Measurements from ENCODE around the gene ABR. TPM values are rescaled to one million over a fixed set of nuclear protein-coding genes. Genes with fewer than 3 reads are reported as not detected.

The ABR gene
- total and polyA plus RNA-seq, 2 donors from 2014 or later = 18.7 to 116 TPM

- Histone ChIP-seq H3K27ac (ENCODE audit: low read depth in 2 of 2, low read length in 2 of 2) (peak overlapping the region in 1 of 2 donors; percentile 67), H3K9me3 (ENCODE audit: control insufficient read depth in 2 of 3, insufficient read depth in 1 of 3, low read length in 3 of 3) (no peaks in the 10 kb centered on the region), H3K4me1 (ENCODE audit: control insufficient read depth in 2 of 3, insufficient read depth in 2 of 3, low read depth in 1 of 3, low read length in 3 of 3) (peaks cover 0 to 2% (median 0%) of the 10 kb centered on the region in 3 donors), H3K27me3 (ENCODE audit: control insufficient read depth, insufficient read depth, low read length) (no peaks in the 10 kb centered on the region), H3K4me3 (ENCODE audit: low read length in 3 of 3) (no peak overlapping the region), H3K36me3 (ENCODE audit: control insufficient read depth in 2 of 3, insufficient read depth in 3 of 3, low read length in 3 of 3) (no peaks in the 10 kb centered on the region), H3K9ac (ENCODE audit: low read length in 3 of 3) (no peak overlapping the region)
- DNase-seq (no peak), FAIRE-seq (no peak)
- TF ChIP-seq CTCF (IDR thresholded peaks at IDR 0.05; ENCODE audit: borderline replicate concordance, extremely low read depth, insufficient read depth) = no peak
- intact Hi-C loops (cut with DNase I) = no loop called here
Observed at GRCh38 chr17:1089915-1090314, 89.9 kb downstream of the ABR start.

GRCh38 chr17:1087381-1088241, 92.2 kb downstream of the ABR start:
- no peak for TF ChIP-seq CTCF (IDR thresholded peaks at IDR 0.05; ENCODE audit: borderline replicate concordance, extremely low read depth, insufficient read depth)
- H3K9ac ChIP-seq (ENCODE audit: low read length in 3 of 3) = peak overlapping the region in 1 of 3 donors; percentile 22
- peak; percentile 84 to 92 (median 89) for DNase-seq
- H3K4me1 ChIP-seq (ENCODE audit: control insufficient read depth in 2 of 3, insufficient read depth in 2 of 3, low read depth in 1 of 3, low read length in 3 of 3) = peaks cover 0 to 2% (median 0%) of the 10 kb centered on the region in 3 donors
- FAIRE-seq = no peak
- no peaks in the 10 kb centered on the region for H3K9me3 ChIP-seq (ENCODE audit: control insufficient read depth in 2 of 3, insufficient read depth in 1 of 3, low read length in 3 of 3)
- no peaks in the 10 kb centered on the region for H3K27me3 ChIP-seq (ENCODE audit: control insufficient read depth, insufficient read depth, low read length)
- peaks cover 0 to under 1% (median 0%) of the 10 kb centered on the region in 3 donors for H3K36me3 ChIP-seq (ENCODE audit: control insufficient read depth in 2 of 3, insufficient read depth in 3 of 3, low read length in 3 of 3)
- intact Hi-C loops (cut with DNase I) = no loop called here
- H3K27ac ChIP-seq (ENCODE audit: low read depth in 2 of 2, low read length in 2 of 2) = peak overlapping the region; percentile 32 to 51
- no peak overlapping the region for H3K4me3 ChIP-seq (ENCODE audit: low read length in 3 of 3)

DNA sequence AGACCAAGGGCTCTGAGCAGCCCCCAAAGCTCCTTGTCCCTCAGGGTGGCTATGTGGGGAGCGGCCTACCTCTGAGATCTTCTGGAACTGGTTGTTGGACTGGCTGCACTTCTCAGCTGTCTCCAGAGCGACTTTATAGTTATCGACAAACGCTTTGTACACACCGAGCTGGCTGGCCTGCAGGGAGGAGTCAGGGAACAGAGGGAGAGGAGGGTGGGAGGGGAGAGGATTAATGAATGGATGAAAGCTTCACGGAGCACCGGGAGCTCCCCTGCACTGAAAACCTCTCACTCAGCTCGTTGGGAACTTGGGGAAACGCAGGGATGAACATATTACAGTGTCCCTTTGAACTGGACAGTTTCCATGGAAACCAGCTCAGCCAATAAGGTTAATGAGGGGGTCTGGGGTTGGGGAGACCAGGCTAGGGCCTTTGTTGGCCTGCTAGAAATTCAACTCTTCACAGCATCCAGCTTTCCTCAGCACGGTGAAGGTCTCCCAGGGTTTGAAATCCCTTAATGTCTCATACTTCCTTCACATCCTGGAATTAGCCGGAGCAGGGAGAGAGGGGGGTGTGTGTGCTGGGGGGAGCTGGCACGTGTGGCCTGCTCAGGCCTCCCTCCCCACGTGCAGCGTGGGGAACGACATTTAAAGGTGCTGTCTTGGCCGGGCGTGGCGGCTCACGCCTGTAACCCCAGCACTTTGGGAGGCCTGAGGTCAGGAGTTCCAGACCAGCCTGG, 96.2 kb downstream of the ABR start:
- DNase-seq (peak in 4 of 5 donors; percentile 39 to 67 (median 54)), FAIRE-seq (no peak)
- no peak overlapping the region for H3K9ac ChIP-seq (ENCODE audit: low read length in 3 of 3)
- H3K4me1 ChIP-seq (ENCODE audit: control insufficient read depth in 2 of 3, insufficient read depth in 2 of 3, low read depth in 1 of 3, low read length in 3 of 3) = peaks cover 0 to 4% (median 0%) of the 10 kb centered on the region in 3 donors
- no peak overlapping the region for H3K27ac ChIP-seq (ENCODE audit: low read depth in 2 of 2, low read length in 2 of 2)
- peaks cover 0 to 2% (median 0%) of the 10 kb centered on the region in 3 donors for H3K36me3 ChIP-seq (ENCODE audit: control insufficient read depth in 2 of 3, insufficient read depth in 3 of 3, low read length in 3 of 3)
- no peak overlapping the region for H3K4me3 ChIP-seq (ENCODE audit: low read length in 3 of 3)
- intact Hi-C loops (cut with DNase I) = no loop called here
- no peak for TF ChIP-seq CTCF (IDR thresholded peaks at IDR 0.05; ENCODE audit: borderline replicate concordance, extremely low read depth, insufficient read depth)
- no peaks in the 10 kb centered on the region for H3K27me3 ChIP-seq (ENCODE audit: control insufficient read depth, insufficient read depth, low read length)
- H3K9me3 ChIP-seq (ENCODE audit: control insufficient read depth in 2 of 3, insufficient read depth in 1 of 3, low read length in 3 of 3) = no peaks in the 10 kb centered on the region
